ENCODE data around the gene RAB20. TPM values are rescaled to one million over a fixed set of nuclear protein-coding genes. Genes with fewer than 3 reads are reported as not detected.

The RAB20 gene
- total RNA-seq, 1 experiment from 2014 or later: 14.3 TPM

DNA sequence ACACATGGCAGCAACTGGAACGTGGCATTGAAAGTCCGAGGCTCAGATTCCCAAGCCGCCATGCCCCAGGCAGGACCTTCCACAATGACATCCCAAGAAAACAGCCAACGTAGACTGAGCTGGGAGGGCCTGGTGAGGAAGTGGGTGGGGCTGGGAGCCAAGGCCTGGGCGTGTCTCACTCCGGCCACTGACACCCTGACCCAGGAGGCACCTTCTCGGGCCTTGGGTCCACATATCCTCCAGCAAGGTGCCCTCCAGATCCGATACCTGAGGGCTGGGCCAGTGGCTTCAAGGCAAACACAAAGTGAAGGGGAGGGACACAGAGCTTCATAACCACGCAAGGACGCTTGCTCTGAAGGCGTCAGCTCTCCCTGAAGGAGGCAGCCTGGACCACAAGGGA, 43.0 kb downstream of the RAB20 start:
- Mint-ChIP-seq H3K4me3 (no peak overlapping the region), H3K36me3 (peaks cover 2% of the 10 kb centered on the region; the same call in 1 of the 2 replicates), H3K27ac (no peak overlapping the region), H3K27me3 (ENCODE audit: low read depth) (no peaks in the 10 kb centered on the region), H3K4me1 (peaks cover 8% of the 10 kb centered on the region; the same call in 1 of the 2 replicates), H3K9me3 (no peaks in the 10 kb centered on the region)
- DNase-seq (ENCODE audit: low spot score) (no peak), ATAC-seq (peak; percentile 52)
- CTCF ChIA-PET: interaction anchor here (1.1 to 1.9 kb wide), 3 partner anchors 13 to 126 kb away, joined by 3 to 11 read pairs (median 3); no protein-coding TSS in a partner anchor
- POLR2A ChIA-PET: no interaction called here
- TF ChIP-seq CREB1 (CRISPR knock-in tag; IDR thresholded peaks at IDR 0.05): no peak
- TF ChIP-seq, protein P1, sequence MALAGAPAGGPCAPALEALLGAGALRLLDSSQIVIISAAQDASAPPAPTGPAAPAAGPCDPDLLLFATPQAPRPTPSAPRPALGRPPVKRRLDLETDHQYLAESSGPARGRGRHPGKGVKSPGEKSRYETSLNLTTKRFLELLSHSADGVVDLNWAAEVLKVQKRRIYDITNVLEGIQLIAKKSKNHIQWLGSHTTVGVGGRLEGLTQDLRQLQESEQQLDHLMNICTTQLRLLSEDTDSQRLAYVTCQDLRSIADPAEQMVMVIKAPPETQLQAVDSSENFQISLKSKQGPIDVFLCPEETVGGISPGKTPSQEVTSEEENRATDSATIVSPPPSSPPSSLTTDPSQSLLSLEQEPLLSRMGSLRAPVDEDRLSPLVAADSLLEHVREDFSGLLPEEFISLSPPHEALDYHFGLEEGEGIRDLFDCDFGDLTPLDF (CRISPR knock-in tag; IDR thresholded peaks at IDR 0.05): no peak
- TF ChIP-seq ESRRA (CRISPR knock-in tag; IDR thresholded peaks at IDR 0.05; ENCODE audit: borderline replicate concordance): no peak
- TF ChIP-seq, protein P2, sequence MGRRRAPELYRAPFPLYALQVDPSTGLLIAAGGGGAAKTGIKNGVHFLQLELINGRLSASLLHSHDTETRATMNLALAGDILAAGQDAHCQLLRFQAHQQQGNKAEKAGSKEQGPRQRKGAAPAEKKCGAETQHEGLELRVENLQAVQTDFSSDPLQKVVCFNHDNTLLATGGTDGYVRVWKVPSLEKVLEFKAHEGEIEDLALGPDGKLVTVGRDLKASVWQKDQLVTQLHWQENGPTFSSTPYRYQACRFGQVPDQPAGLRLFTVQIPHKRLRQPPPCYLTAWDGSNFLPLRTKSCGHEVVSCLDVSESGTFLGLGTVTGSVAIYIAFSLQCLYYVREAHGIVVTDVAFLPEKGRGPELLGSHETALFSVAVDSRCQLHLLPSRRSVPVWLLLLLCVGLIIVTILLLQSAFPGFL (CRISPR knock-in tag; IDR thresholded peaks at IDR 0.05; ENCODE audit: borderline replicate concordance): no peak
- no peak for TF ChIP-seq ZNF423 (CRISPR knock-in tag; IDR thresholded peaks at IDR 0.05)
- TF ChIP-seq, protein P3, sequence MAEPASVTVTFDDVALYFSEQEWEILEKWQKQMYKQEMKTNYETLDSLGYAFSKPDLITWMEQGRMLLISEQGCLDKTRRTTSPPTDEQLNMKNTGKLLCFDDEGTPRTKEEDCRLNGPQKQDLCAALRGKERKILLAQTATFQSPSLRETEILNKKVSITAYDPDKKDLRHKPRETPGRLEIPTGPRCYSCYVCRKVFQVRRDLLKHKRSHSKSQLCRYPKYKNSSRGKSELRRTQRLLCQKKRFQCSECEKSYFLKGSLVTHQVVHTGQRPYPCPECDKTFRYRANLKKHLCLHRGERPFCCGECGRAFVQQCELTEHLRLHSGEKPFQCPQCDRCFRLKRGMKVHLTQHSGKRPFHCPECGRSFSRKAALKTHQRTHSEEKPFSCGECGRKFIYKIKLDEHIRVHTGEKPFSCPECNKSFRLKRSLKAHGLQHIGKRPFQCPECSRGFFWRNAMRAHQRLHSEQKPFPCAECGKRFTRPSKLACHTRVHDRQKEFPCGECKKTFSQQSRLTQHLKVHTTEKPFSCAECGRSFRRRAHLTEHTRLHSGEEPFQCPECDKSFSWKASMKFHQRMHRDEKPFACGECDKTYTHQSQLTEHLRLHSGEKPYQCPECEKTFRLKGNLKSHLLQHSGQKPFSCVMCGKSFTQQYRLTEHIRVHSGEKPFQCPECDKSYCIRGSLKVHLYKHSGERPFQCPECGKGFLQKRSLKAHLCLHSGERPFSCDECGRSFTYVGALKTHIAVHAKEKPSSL (CRISPR knock-in tag; conservative IDR thresholded peaks at IDR 0.05): no peak
- TF ChIP-seq FOXJ3 (CRISPR knock-in tag; IDR thresholded peaks at IDR 0.05; ENCODE audit: borderline replicate concordance): no peak

DNA sequence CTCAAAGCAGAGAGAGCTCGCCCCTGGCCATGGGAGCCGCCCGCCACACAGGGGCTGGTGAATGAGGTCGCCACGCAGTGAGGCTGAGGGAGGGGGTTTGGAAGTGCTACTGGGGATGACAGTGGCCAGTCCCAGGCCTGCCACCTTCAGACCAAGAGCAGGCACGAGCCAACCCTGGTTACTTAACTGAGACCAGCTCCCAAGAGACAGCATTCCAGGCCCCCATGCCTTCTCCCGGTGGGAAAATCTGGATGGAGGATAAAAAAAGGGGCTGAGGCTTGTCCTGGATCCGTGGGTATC, 43.3 kb downstream of the RAB20 start:
- DNase-seq (ENCODE audit: low spot score) (no peak), ATAC-seq (peak; percentile 22)
- TF ChIP-seq, protein P4, sequence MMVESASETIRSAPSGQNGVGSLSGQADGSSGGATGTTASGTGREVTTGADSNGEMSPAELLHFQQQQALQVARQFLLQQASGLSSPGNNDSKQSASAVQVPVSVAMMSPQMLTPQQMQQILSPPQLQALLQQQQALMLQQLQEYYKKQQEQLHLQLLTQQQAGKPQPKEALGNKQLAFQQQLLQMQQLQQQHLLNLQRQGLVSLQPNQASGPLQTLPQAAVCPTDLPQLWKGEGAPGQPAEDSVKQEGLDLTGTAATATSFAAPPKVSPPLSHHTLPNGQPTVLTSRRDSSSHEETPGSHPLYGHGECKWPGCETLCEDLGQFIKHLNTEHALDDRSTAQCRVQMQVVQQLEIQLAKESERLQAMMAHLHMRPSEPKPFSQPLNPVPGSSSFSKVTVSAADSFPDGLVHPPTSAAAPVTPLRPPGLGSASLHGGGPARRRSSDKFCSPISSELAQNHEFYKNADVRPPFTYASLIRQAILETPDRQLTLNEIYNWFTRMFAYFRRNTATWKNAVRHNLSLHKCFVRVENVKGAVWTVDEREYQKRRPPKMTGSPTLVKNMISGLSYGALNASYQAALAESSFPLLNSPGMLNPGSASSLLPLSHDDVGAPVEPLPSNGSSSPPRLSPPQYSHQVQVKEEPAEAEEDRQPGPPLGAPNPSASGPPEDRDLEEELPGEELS (CRISPR knock-in tag; IDR thresholded peaks at IDR 0.05): no peak
- TF ChIP-seq ETV6 (CRISPR knock-in tag; IDR thresholded peaks at IDR 0.05): no peak
- TF ChIP-seq, protein P2 (CRISPR knock-in tag; IDR thresholded peaks at IDR 0.05; ENCODE audit: borderline replicate concordance): no peak
- no peak for TF ChIP-seq NR2C2 (CRISPR knock-in tag; IDR thresholded peaks at IDR 0.05)
- no peak for TF ChIP-seq CREM (CRISPR knock-in tag; IDR thresholded peaks at IDR 0.05)
- no peak for TF ChIP-seq ZNF232 (CRISPR knock-in tag; IDR thresholded peaks at IDR 0.05)
- TF ChIP-seq, protein P5, sequence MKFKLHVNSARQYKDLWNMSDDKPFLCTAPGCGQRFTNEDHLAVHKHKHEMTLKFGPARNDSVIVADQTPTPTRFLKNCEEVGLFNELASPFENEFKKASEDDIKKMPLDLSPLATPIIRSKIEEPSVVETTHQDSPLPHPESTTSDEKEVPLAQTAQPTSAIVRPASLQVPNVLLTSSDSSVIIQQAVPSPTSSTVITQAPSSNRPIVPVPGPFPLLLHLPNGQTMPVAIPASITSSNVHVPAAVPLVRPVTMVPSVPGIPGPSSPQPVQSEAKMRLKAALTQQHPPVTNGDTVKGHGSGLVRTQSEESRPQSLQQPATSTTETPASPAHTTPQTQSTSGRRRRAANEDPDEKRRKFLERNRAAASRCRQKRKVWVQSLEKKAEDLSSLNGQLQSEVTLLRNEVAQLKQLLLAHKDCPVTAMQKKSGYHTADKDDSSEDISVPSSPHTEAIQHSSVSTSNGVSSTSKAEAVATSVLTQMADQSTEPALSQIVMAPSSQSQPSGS (CRISPR knock-in tag; IDR thresholded peaks at IDR 0.05; ENCODE audit: borderline replicate concordance, low read depth): no peak
- TF ChIP-seq, protein P6, sequence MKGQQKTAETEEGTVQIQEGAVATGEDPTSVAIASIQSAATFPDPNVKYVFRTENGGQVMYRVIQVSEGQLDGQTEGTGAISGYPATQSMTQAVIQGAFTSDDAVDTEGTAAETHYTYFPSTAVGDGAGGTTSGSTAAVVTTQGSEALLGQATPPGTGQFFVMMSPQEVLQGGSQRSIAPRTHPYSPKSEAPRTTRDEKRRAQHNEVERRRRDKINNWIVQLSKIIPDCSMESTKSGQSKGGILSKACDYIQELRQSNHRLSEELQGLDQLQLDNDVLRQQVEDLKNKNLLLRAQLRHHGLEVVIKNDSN (CRISPR knock-in tag; IDR thresholded peaks at IDR 0.05): no peak
- TF ChIP-seq MXD4 (CRISPR knock-in tag; IDR thresholded peaks at IDR 0.05; ENCODE audit: borderline replicate concordance): no peak
- TF ChIP-seq KAT7 (CRISPR knock-in tag; IDR thresholded peaks at IDR 0.05; ENCODE audit: borderline replicate concordance): no peak
- no peak for TF ChIP-seq ZNF317 (CRISPR knock-in tag; IDR thresholded peaks at IDR 0.05; ENCODE audit: borderline replicate concordance, low read depth)
- no peak for TF ChIP-seq ATF1 (CRISPR knock-in tag; IDR thresholded peaks at IDR 0.05)
- TF ChIP-seq ZNF263 (CRISPR knock-in tag; IDR thresholded peaks at IDR 0.05; ENCODE audit: low read depth): no peak
- TF ChIP-seq, protein P7, sequence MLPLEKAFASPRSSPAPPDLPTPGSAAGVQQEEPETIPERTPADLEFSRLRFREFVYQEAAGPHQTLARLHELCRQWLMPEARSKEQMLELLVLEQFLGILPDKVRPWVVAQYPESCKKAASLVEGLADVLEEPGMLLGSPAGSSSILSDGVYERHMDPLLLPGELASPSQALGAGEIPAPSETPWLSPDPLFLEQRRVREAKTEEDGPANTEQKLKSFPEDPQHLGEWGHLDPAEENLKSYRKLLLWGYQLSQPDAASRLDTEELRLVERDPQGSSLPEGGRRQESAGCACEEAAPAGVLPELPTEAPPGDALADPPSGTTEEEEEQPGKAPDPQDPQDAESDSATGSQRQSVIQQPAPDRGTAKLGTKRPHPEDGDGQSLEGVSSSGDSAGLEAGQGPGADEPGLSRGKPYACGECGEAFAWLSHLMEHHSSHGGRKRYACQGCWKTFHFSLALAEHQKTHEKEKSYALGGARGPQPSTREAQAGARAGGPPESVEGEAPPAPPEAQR (CRISPR knock-in tag; IDR thresholded peaks at IDR 0.05): no peak
- TF ChIP-seq ZNF416 (CRISPR knock-in tag; IDR thresholded peaks at IDR 0.05): no peak
- Mint-ChIP-seq H3K27me3 (ENCODE audit: low read depth) (no peaks in the 10 kb centered on the region), H3K4me3 (no peak overlapping the region), H3K27ac (no peak overlapping the region), H3K36me3 (no peaks in the 10 kb centered on the region), H3K9me3 (no peaks in the 10 kb centered on the region), H3K4me1 (peaks cover 8% of the 10 kb centered on the region; the same call in 1 of the 2 replicates)
- ChIA-PET POLR2A (no interaction called here), CTCF (interaction anchor here (1.1 to 1.9 kb wide), 3 partner anchors 13 to 127 kb away, joined by 3 to 11 read pairs (median 3); no protein-coding TSS in a partner anchor)
